HG02870 (cell line): Measurements from ENCODE around the gene LRRC25.
"Not testable (repeated sequence)": the region's sequence is repeated elsewhere in the genome, so short reads cannot be mapped to it uniquely, and the experiment has no call there.

Experiments
- ATAC-seq: cut with Tn5 transposase; IDR thresholded peaks from one replicate; pipeline ENCODE4 v1.9.1; 2021; ENCODE audit warnings: mild to moderate bottlenecking, moderate library complexity; ENCODE audit not compliant: unreplicated experiment

LRRC25 gene

GRCh38 chr19:18380843-18381242 lies 16.6 kb downstream of the LRRC25 start:
- no peak for ATAC-seq

GRCh38 chr19:18379803-18380747 lies 17.3 kb downstream of the LRRC25 start:
- no peak for ATAC-seq

- ATAC-seq = no peak
Observed at GRCh38 chr19:18377026-18377425, 20.4 kb downstream of the LRRC25 start.

- ATAC-seq = peak; percentile 84
Observed at GRCh38 chr19:18373892-18374629, 23.4 kb downstream of the LRRC25 start.

- no peak for ATAC-seq
Observed at GRCh38 chr19:18373407-18373891, 24.0 kb downstream of the LRRC25 start.

- no peak for ATAC-seq
Observed at GRCh38 chr19:18368504-18369222, 28.8 kb downstream of the LRRC25 start.

- no peak for ATAC-seq
Observed at GRCh38 chr19:18366021-18366435, 31.4 kb downstream of the LRRC25 start.

GRCh38 chr19:18364826-18365528 lies 32.4 kb downstream of the LRRC25 start:
- no peak for ATAC-seq

GRCh38 chr19:18364277-18364825 lies 33.1 kb downstream of the LRRC25 start:
- not testable (repeated sequence) for ATAC-seq

- no peak for ATAC-seq
Observed at GRCh38 chr19:18363787-18364186, 33.6 kb downstream of the LRRC25 start.

- no peak for ATAC-seq
Observed at GRCh38 chr19:18362934-18363542, 34.4 kb downstream of the LRRC25 start.

- no peak for ATAC-seq
Observed at GRCh38 chr19:18361646-18362045, 35.8 kb downstream of the LRRC25 start.

- no peak for ATAC-seq
Observed at GRCh38 chr19:18357041-18357440, 40.4 kb downstream of the LRRC25 start.

- not testable (repeated sequence) for ATAC-seq
Observed at GRCh38 chr19:18354743-18355142, 42.7 kb downstream of the LRRC25 start.

GRCh38 chr19:18353378-18354005 lies 43.9 kb downstream of the LRRC25 start:
- ATAC-seq = no peak

- ATAC-seq = no peak
Observed at GRCh38 chr19:18351544-18351943, 45.9 kb downstream of the LRRC25 start.

- no peak for ATAC-seq
Observed at GRCh38 chr19:18350490-18350889, 46.9 kb downstream of the LRRC25 start.

GRCh38 chr19:18349524-18350128 lies 47.8 kb downstream of the LRRC25 start:
- no peak for ATAC-seq

- not testable (repeated sequence) for ATAC-seq
Observed at GRCh38 chr19:18348818-18349339, 48.5 kb downstream of the LRRC25 start.
